ENCODE results near the gene APOC4. TPM values are rescaled to one million over a fixed set of nuclear protein-coding genes. Genes with fewer than 3 reads are reported as not detected.

Gene APOC4
- total and polyA plus RNA-seq, 4 donors, result 1.0 to 420 (median 275) TPM

DNA sequence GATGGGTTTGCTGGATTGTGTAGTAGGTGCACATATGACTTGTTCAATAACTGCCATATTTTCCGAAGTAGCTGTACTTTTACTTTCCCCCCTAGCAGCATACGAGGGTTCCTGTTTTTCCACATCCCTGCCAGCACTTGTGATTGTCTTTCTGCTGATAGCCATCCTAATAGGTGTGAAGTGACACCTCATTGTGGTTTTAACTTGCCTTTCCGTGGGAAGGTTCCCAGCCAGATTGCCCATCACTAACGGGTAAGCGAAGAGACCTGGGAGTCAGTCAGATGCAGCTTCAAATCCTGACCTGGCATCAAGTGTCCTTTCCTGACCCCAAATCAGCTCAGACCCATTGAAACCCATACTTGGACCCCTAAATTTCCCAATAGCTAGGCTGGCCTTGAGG, 17.7 kb downstream of the APOC4 start:
- Histone ChIP-seq H3K36me3 (ENCODE audit: control insufficient read depth in 4 of 4, insufficient read depth in 3 of 4, low read depth in 1 of 4, low read length in 3 of 4) (peaks cover 7 to 15% (median 8%) of the 10 kb centered on the region in 4 donors), H3K27ac (ENCODE audit: low read depth in 1 of 2, low read length in 2 of 2) (no peak overlapping the region), H3K4me3 (ENCODE audit: low read depth in 1 of 3, low read length in 3 of 3) (no peak overlapping the region), H3K9me3 (ENCODE audit: control insufficient read depth in 4 of 4, low read length in 3 of 4) (no peaks in the 10 kb centered on the region), H3K4me1 (ENCODE audit: control insufficient read depth in 4 of 4, insufficient read depth in 4 of 4, low read length in 3 of 4) (peaks cover 0 to 28% (median 25%) of the 10 kb centered on the region in 4 donors), H3K9ac (ENCODE audit: low read depth in 1 of 2, low read length in 2 of 2) (no peak overlapping the region), H3K27me3 (ENCODE audit: control insufficient read depth in 4 of 4, insufficient read depth in 4 of 4, low read length in 3 of 4) (no peaks in the 10 kb centered on the region)
- no peak for TF ChIP-seq MAX (IDR thresholded peaks at IDR 0.05)
- TF ChIP-seq, protein P1, sequence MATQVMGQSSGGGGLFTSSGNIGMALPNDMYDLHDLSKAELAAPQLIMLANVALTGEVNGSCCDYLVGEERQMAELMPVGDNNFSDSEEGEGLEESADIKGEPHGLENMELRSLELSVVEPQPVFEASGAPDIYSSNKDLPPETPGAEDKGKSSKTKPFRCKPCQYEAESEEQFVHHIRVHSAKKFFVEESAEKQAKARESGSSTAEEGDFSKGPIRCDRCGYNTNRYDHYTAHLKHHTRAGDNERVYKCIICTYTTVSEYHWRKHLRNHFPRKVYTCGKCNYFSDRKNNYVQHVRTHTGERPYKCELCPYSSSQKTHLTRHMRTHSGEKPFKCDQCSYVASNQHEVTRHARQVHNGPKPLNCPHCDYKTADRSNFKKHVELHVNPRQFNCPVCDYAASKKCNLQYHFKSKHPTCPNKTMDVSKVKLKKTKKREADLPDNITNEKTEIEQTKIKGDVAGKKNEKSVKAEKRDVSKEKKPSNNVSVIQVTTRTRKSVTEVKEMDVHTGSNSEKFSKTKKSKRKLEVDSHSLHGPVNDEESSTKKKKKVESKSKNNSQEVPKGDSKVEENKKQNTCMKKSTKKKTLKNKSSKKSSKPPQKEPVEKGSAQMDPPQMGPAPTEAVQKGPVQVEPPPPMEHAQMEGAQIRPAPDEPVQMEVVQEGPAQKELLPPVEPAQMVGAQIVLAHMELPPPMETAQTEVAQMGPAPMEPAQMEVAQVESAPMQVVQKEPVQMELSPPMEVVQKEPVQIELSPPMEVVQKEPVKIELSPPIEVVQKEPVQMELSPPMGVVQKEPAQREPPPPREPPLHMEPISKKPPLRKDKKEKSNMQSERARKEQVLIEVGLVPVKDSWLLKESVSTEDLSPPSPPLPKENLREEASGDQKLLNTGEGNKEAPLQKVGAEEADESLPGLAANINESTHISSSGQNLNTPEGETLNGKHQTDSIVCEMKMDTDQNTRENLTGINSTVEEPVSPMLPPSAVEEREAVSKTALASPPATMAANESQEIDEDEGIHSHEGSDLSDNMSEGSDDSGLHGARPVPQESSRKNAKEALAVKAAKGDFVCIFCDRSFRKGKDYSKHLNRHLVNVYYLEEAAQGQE (IDR thresholded peaks at IDR 0.05), result no peak
- no peak for TF ChIP-seq HNF4A (conservative IDR thresholded peaks at IDR 0.05)
- no peak for TF ChIP-seq FOXA2 (IDR thresholded peaks at IDR 0.05)
- TF ChIP-seq HNF4G (IDR thresholded peaks at IDR 0.05), result no peak
- TF ChIP-seq ZBTB33 (IDR thresholded peaks at IDR 0.05), result no peak
- TF ChIP-seq YY1 (IDR thresholded peaks at IDR 0.05), result no peak
- no peak for TF ChIP-seq GABPA (IDR thresholded peaks at IDR 0.05 in 1 of 2, conservative IDR thresholded peaks at IDR 0.05 in 1 of 2)
- no peak for TF ChIP-seq FOXA1 (IDR thresholded peaks at IDR 0.05)
- no peak for TF ChIP-seq NR2F2 (IDR thresholded peaks at IDR 0.05)
- no peak for TF ChIP-seq ATF3 (IDR thresholded peaks at IDR 0.05)
- no peak for TF ChIP-seq SP1 (IDR thresholded peaks at IDR 0.05)
- TF ChIP-seq TAF1 (conservative IDR thresholded peaks at IDR 0.05), result no peak
- 90% methylated on average over 5 of the region's 5 CpGs for WGBS
- DNase-seq (ENCODE audit: low spot score), result no peak

DNA sequence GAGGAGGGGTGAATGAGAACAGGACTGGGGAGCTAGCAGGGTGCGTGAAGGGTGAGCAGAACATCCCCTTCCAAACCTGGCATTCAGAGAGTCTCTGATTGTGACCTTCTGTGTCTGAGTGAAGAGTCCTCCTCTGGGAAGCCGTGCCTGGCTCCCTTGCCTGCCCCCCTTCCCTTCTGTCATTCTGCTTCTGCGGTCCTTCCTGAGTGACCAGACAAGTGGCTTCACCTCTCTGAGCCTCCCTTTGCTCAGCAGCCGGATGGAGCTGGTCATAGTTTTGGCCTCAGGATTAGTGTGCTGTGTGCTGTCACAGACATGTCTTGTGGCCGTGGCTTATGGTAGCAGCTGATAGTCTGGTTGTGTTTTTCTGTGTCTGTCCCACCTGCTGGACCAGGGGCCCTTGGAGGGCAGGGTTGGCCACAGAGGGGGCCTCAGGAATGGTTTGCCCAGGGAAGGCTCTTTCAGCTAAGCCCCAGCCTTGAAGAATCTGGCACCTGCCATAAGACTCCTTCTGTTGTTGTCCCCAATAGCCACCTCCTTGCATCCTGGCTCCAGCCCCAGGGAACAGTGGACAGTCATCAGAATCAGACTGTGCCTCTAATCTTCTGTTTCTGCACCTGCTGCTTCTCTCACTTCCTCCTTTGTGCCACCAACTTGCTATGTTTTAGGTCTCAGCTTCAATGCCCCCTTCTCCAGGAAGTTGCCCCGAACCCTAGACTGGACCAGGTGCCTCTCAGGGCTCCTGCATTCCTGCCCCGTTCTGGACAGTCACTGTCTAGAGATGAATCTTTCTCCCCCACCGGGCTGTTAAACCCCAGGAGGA, 19.1 kb downstream of the APOC4 start:
- WGBS, result 91% methylated on average over 8 of the region's 8 CpGs
- H3K4me3 ChIP-seq (ENCODE audit: low read depth in 1 of 3, low read length in 3 of 3), result no peak overlapping the region
- no peak for DNase-seq (ENCODE audit: low spot score)
- H3K9ac ChIP-seq (ENCODE audit: low read depth in 1 of 2, low read length in 2 of 2), result no peak overlapping the region
- peaks cover 0 to 23% (median 20%) of the 10 kb centered on the region in 4 donors for H3K4me1 ChIP-seq (ENCODE audit: control insufficient read depth in 4 of 4, insufficient read depth in 4 of 4, low read length in 3 of 4)
- no peak overlapping the region for H3K27ac ChIP-seq (ENCODE audit: low read depth in 1 of 2, low read length in 2 of 2)
- H3K9me3 ChIP-seq (ENCODE audit: control insufficient read depth in 4 of 4, low read length in 3 of 4), result no peaks in the 10 kb centered on the region
- no peaks in the 10 kb centered on the region for H3K27me3 ChIP-seq (ENCODE audit: control insufficient read depth in 4 of 4, insufficient read depth in 4 of 4, low read length in 3 of 4)
- peaks cover 7 to 19% (median 9%) of the 10 kb centered on the region in 4 donors for H3K36me3 ChIP-seq (ENCODE audit: control insufficient read depth in 4 of 4, insufficient read depth in 3 of 4, low read depth in 1 of 4, low read length in 3 of 4)
- TF ChIP-seq YY1 (IDR thresholded peaks at IDR 0.05), result no peak
- no peak for TF ChIP-seq ATF3 (IDR thresholded peaks at IDR 0.05)
- no peak for TF ChIP-seq CTCF (IDR thresholded peaks at IDR 0.05; ENCODE audit: low read depth, low read length, missing input control)
- no peak for TF ChIP-seq FOXA1 (IDR thresholded peaks at IDR 0.05)
- no peak for TF ChIP-seq JUND (IDR thresholded peaks at IDR 0.05)
- TF ChIP-seq, protein P1 (IDR thresholded peaks at IDR 0.05), result no peak
- no peak for TF ChIP-seq GABPA (IDR thresholded peaks at IDR 0.05 in 1 of 2, conservative IDR thresholded peaks at IDR 0.05 in 1 of 2)
- TF ChIP-seq NR2F2 (IDR thresholded peaks at IDR 0.05), result no peak
- TF ChIP-seq FOXA2 (IDR thresholded peaks at IDR 0.05), result no peak
- TF ChIP-seq RXRA (IDR thresholded peaks at IDR 0.05), result no peak
- no peak for TF ChIP-seq ZBTB33 (IDR thresholded peaks at IDR 0.05)

Data from liver (tissue), 9 donors.